SK-N-SH (cell line): ENCODE measurements around the gene DIAPH2.

Experiments
- EP300 ChIP-seq, 2 experiments: IDR thresholded peaks; 2 replicates each; pipeline versions ENCODE4 v1.4.0 to v1.6.1; 2012; ENCODE audit warnings: borderline replicate concordance in 1 of 2, low read depth in 1 of 2, low read length in 1 of 2
- FOXM1 ChIP-seq: IDR thresholded peaks from 2 replicates; pipeline ENCODE4 v1.4.0; 2012; ENCODE audit warnings: low read depth, mild to moderate bottlenecking
- JUND ChIP-seq: IDR thresholded peaks from 2 replicates; pipeline ENCODE4 v1.4.0; 2012
- POLR2AphosphoS5 ChIP-seq: IDR thresholded peaks from 2 replicates; pipeline ENCODE4 v1.6.1; 2012; ENCODE audit warnings: low read depth, low read length
- RCOR1 ChIP-seq: fragments of 150-350 bp; IDR thresholded peaks from 2 replicates; pipeline ENCODE4 v1.6.1; 2017; ENCODE audit warnings: antibody characterized with exemption, low read length
- RFX5 ChIP-seq: IDR thresholded peaks from 2 replicates; pipeline ENCODE4 v1.6.1; 2012; ENCODE audit warnings: mild to moderate bottlenecking, improper control_type of control experiment, low read length
- TCF12 ChIP-seq: IDR thresholded peaks from 2 replicates; pipeline ENCODE4 v1.4.0; 2012
- USF1 ChIP-seq: IDR thresholded peaks from 2 replicates; pipeline ENCODE4 v1.4.0; 2012; ENCODE audit warnings: low read depth, borderline replicate concordance
- YY1 ChIP-seq: IDR thresholded peaks from 2 replicates; pipeline ENCODE4 v1.4.0; 2012; ENCODE audit warnings: low read depth, mild to moderate bottlenecking
- ZBTB33 ChIP-seq: IDR thresholded peaks from 2 replicates; pipeline ENCODE4 v1.4.0; 2012; ENCODE audit warnings: low read depth, borderline replicate concordance
- TF ChIP-seq, protein P1 (sequence below): fragments of 200-600 bp; sonication (generic); IDR thresholded peaks from 2 replicates; pipeline ENCODE4 v1.6.1; 2017; ENCODE audit warnings: antibody characterized with exemption, mild to moderate bottlenecking, moderate library complexity
- TF ChIP-seq, protein P2 (sequence below): IDR thresholded peaks from 2 replicates; pipeline ENCODE4 v1.4.0; 2012; ENCODE audit warnings: low read depth
- TF ChIP-seq, protein P3 (sequence below): IDR thresholded peaks from 2 replicates; pipeline ENCODE4 v1.6.1; 2012; ENCODE audit warnings: mild to moderate bottlenecking, low read depth, low read length, moderate library complexity

DNA sequence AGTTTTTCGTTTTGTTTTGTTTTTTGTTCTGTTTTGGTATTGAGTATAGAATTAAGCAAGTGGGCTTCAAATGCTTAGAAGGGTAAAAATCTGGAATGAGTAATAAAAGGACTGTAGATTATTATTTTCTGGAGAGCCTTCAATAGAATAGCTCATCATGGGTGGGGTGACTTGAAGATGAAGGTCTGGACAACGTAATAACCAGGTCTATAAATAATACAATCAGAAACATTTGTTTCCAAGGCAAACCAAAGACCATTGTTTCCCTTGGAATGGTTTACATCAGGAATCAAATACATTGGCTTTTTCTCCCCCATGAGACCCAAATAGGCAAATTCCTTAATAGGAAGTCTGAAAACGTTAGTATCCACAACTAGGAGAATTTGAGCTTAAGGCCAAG lies 920.6 kb downstream of the DIAPH2 start:
- no peak for TF ChIP-seq USF1
- TF ChIP-seq, protein P1, sequence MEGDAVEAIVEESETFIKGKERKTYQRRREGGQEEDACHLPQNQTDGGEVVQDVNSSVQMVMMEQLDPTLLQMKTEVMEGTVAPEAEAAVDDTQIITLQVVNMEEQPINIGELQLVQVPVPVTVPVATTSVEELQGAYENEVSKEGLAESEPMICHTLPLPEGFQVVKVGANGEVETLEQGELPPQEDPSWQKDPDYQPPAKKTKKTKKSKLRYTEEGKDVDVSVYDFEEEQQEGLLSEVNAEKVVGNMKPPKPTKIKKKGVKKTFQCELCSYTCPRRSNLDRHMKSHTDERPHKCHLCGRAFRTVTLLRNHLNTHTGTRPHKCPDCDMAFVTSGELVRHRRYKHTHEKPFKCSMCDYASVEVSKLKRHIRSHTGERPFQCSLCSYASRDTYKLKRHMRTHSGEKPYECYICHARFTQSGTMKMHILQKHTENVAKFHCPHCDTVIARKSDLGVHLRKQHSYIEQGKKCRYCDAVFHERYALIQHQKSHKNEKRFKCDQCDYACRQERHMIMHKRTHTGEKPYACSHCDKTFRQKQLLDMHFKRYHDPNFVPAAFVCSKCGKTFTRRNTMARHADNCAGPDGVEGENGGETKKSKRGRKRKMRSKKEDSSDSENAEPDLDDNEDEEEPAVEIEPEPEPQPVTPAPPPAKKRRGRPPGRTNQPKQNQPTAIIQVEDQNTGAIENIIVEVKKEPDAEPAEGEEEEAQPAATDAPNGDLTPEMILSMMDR, result no peak
- no peak for TF ChIP-seq JUND
- no peak for TF ChIP-seq POLR2AphosphoS5
- TF ChIP-seq RCOR1, result no peak
- TF ChIP-seq, protein P2, sequence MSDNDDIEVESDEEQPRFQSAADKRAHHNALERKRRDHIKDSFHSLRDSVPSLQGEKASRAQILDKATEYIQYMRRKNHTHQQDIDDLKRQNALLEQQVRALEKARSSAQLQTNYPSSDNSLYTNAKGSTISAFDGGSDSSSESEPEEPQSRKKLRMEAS, result no peak
- TF ChIP-seq RFX5, result no peak
- no peak for TF ChIP-seq TCF12
- no peak for TF ChIP-seq ZBTB33
- TF ChIP-seq EP300 (IDR thresholded peaks at IDR 0.05; ENCODE audit: borderline replicate concordance in 1 of 2, low read depth in 1 of 2, low read length in 1 of 2), result no peak
- TF ChIP-seq, protein P3, sequence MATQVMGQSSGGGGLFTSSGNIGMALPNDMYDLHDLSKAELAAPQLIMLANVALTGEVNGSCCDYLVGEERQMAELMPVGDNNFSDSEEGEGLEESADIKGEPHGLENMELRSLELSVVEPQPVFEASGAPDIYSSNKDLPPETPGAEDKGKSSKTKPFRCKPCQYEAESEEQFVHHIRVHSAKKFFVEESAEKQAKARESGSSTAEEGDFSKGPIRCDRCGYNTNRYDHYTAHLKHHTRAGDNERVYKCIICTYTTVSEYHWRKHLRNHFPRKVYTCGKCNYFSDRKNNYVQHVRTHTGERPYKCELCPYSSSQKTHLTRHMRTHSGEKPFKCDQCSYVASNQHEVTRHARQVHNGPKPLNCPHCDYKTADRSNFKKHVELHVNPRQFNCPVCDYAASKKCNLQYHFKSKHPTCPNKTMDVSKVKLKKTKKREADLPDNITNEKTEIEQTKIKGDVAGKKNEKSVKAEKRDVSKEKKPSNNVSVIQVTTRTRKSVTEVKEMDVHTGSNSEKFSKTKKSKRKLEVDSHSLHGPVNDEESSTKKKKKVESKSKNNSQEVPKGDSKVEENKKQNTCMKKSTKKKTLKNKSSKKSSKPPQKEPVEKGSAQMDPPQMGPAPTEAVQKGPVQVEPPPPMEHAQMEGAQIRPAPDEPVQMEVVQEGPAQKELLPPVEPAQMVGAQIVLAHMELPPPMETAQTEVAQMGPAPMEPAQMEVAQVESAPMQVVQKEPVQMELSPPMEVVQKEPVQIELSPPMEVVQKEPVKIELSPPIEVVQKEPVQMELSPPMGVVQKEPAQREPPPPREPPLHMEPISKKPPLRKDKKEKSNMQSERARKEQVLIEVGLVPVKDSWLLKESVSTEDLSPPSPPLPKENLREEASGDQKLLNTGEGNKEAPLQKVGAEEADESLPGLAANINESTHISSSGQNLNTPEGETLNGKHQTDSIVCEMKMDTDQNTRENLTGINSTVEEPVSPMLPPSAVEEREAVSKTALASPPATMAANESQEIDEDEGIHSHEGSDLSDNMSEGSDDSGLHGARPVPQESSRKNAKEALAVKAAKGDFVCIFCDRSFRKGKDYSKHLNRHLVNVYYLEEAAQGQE, result no peak
- no peak for TF ChIP-seq YY1
- TF ChIP-seq FOXM1, result no peak
